Progenitor cell of endocrine pancreas (in vitro differentiated cells): Measurements from ENCODE around the gene SMNDC1. TPM values are rescaled to one million over a fixed set of nuclear protein-coding genes. Genes with fewer than 3 reads are reported as not detected.

Source experiments
- DNase-seq: peaks from one replicate; pipeline ENCODE4 v3.0.0; 2021; ENCODE audit warnings: low spot score; ENCODE audit not compliant: unreplicated experiment
- H3K27ac Mint-ChIP-seq: 2 replicates; pipeline ENCODE4 v1.8.0; 2021; ENCODE audit warnings: mild to moderate bottlenecking, moderate library complexity, mixed read lengths
- H3K27me3 Mint-ChIP-seq: 2 replicates; pipeline ENCODE4 v1.8.0; 2021; ENCODE audit warnings: mixed read lengths
- H3K36me3 Mint-ChIP-seq: 2 replicates; pipeline ENCODE4 v1.8.0; 2022; ENCODE audit warnings: mixed read lengths; ENCODE audit not compliant: insufficient read depth
- H3K4me1 Mint-ChIP-seq: 2 replicates; pipeline ENCODE4 v1.8.0; 2021; ENCODE audit warnings: low read depth, mixed read lengths
- H3K4me3 Mint-ChIP-seq: 2 replicates; pipeline ENCODE4 v1.8.0; 2021; ENCODE audit warnings: low read depth, mild to moderate bottlenecking, moderate library complexity, mixed read lengths
- H3K9me3 Mint-ChIP-seq: 2 replicates; pipeline ENCODE4 v1.8.0; 2021; ENCODE audit warnings: low read depth, mixed read lengths
- total RNA-seq: library from RNA; stranded (reverse); gene quantifications from 2 replicates; pipeline ENCODE4 v1.2.1, GENCODE V29; 2021
- TF ChIP-seq, protein P1 (sequence below): fragments of 200-600 bp; sonication (generic); IDR thresholded peaks from one replicate; pipeline ENCODE4 v1.5.0; 2021; ENCODE audit warnings: antibody characterized with exemption, mild to moderate bottlenecking; ENCODE audit not compliant: unreplicated experiment

SMNDC1 gene
- total RNA-seq, 1 donor from 2014 or later, result 41.4 TPM

DNA sequence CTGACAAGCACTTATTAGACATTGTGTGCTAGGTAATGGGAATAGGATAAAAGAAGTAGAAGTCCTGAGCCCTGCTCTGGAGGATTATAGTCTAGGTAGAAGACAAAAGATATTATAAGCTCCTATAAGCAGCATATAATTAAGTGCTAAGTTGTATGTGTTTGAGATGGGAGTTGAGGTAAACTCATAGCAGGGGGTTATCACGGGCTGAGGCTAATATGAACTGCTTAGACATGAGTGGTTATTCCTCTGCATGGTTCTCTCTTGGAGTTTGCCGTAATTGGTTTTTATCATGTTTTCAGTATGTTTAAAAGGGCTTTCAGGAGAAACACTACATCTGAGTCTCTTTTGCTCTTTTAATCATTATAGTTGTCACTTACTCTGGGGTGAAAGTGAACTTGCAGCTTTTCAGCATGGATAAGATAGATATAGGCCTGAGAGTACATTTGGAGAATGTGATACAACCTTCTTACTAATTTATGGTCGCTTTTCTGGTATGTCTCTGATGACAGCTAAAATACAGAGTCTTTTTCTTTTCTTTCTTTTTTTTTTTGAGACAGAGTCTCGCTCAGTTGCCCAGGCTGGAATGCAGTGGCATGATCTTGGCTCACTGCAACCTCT, 39.0 kb downstream of the SMNDC1 start:
- H3K4me3 Mint-ChIP-seq, result no peak overlapping the region
- H3K9me3 Mint-ChIP-seq, result no peaks in the 10 kb centered on the region
- H3K36me3 Mint-ChIP-seq, result no peaks in the 10 kb centered on the region
- no peaks in the 10 kb centered on the region for H3K27me3 Mint-ChIP-seq
- DNase-seq, result no peak
- H3K4me1 Mint-ChIP-seq, result peaks cover 19% of the 10 kb centered on the region
- H3K27ac Mint-ChIP-seq, result no peak overlapping the region
- TF ChIP-seq, protein P1, sequence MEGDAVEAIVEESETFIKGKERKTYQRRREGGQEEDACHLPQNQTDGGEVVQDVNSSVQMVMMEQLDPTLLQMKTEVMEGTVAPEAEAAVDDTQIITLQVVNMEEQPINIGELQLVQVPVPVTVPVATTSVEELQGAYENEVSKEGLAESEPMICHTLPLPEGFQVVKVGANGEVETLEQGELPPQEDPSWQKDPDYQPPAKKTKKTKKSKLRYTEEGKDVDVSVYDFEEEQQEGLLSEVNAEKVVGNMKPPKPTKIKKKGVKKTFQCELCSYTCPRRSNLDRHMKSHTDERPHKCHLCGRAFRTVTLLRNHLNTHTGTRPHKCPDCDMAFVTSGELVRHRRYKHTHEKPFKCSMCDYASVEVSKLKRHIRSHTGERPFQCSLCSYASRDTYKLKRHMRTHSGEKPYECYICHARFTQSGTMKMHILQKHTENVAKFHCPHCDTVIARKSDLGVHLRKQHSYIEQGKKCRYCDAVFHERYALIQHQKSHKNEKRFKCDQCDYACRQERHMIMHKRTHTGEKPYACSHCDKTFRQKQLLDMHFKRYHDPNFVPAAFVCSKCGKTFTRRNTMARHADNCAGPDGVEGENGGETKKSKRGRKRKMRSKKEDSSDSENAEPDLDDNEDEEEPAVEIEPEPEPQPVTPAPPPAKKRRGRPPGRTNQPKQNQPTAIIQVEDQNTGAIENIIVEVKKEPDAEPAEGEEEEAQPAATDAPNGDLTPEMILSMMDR, result no peak

DNA sequence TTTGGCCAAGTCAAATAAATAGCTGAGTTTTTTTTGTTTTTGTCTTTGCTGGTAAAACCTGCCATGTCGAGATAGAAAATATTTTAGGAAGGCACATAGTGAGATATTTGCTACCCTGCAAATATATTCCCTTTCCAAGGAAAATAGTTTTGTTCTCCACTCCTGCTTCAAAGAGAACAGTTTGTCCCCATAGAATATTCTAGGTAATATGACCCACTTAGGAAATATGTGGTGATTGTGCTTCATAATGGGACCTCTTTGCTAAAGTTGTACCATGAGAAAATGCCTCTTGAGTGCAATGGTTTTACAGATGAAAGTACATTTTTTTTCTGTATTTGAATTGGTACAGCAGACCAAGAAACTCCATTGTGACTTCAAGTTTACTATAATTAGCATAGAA, 41.6 kb downstream of the SMNDC1 start:
- H3K4me3 Mint-ChIP-seq, result no peak overlapping the region
- no peaks in the 10 kb centered on the region for H3K27me3 Mint-ChIP-seq
- TF ChIP-seq, protein P1, result no peak
- no peak overlapping the region for H3K27ac Mint-ChIP-seq
- no peaks in the 10 kb centered on the region for H3K9me3 Mint-ChIP-seq
- peaks cover 4% of the 10 kb centered on the region for H3K4me1 Mint-ChIP-seq
- no peak for DNase-seq
- H3K36me3 Mint-ChIP-seq, result no peaks in the 10 kb centered on the region

DNA sequence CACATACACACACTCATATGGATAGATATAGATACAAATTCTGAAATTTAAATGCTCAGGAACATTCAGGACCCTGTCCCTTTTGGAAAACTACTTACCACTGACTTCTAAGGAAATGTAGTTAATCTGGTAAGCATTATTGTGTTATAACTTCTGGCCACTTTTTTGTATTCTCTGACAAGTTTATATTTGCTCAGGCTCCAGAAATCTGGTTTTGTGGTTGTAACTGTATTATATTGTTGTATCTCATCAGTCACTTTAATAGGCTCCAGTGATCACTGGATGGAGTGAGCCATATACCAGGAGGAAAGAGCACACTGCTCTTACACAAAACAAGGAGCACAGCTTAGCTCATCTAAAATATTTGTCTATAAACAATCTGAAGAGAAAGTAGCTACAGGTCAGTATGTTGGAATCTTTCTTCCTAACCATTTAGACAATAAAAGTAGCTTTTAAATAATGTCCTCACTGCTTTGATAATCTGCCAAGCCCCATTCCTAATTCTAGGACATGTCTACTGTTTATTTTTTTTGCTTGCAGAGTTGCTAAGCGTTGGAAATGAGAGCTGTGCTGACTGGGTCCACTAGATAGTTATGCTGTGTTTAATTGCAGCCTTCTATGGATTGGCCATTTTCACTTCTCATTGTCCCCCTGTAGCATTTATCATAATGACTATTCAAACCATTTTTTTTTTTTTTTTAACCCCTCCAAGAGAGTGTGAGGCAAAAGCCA, 43.8 kb downstream of the SMNDC1 start:
- TF ChIP-seq, protein P1, result no peak
- no peak for DNase-seq
- peaks cover 3% of the 10 kb centered on the region for H3K36me3 Mint-ChIP-seq
- no peaks in the 10 kb centered on the region for H3K27me3 Mint-ChIP-seq
- H3K4me1 Mint-ChIP-seq, result peaks cover 2% of the 10 kb centered on the region
- no peak overlapping the region for H3K27ac Mint-ChIP-seq
- peaks cover under 1% of the 10 kb centered on the region for H3K9me3 Mint-ChIP-seq
- H3K4me3 Mint-ChIP-seq, result no peak overlapping the region

DNA sequence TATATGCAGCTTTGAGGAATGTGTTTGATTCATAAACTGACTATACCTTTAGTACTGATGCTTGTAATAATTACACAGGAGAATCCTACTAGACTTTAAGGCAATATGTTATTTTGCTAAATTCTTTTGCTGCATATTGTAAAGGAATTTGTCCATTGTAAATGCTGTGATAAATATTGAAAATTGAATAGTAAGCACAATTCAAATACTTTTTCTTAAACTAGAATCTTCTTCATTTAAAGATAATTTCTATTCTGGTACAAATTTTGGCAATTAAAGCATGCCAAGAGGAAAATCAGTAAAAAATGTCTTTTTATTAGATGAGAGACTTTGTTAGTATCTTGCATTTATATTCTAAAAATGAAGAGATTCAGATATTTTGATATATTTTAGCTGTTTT, 45.4 kb downstream of the SMNDC1 start:
- Mint-ChIP-seq H3K4me3 (no peak overlapping the region), H3K9me3 (peaks cover 8% of the 10 kb centered on the region), H3K36me3 (peaks cover 16% of the 10 kb centered on the region), H3K27me3 (no peaks in the 10 kb centered on the region), H3K4me1 (peaks cover 2% of the 10 kb centered on the region), H3K27ac (no peak overlapping the region)
- TF ChIP-seq, protein P1, result no peak
- no peak for DNase-seq

DNA sequence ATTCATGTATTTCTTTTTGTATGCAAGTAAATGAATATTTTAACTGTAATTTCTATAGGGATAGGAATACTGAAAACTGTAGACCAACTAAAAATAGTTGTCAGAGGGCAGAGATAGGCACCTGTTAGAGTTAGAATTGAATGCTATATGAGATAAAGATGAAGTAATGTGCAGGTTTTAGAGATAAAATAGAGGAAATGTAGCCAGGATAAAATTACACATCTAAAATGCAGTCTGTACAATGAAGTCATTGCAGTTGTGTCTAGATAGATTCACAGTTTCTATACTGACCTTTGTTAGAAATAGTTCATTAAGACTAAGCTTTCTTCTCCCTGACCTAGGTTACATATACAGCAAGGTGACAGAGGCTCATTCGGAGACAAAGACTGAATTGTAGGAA, 46.2 kb downstream of the SMNDC1 start:
- TF ChIP-seq, protein P1, result no peak
- Mint-ChIP-seq H3K9me3 (peaks cover 10% of the 10 kb centered on the region), H3K36me3 (peaks cover 19% of the 10 kb centered on the region), H3K27ac (no peak overlapping the region), H3K27me3 (no peaks in the 10 kb centered on the region), H3K4me1 (peaks cover 2% of the 10 kb centered on the region), H3K4me3 (no peak overlapping the region)
- no peak for DNase-seq
